HG03066 (cell line): Measurements from ENCODE around the gene LPAR1.
"Not testable (repeated sequence)": the region's sequence is repeated elsewhere in the genome, so short reads cannot be mapped to it uniquely, and the experiment has no call there.

Experiments
- ATAC-seq: cut with Tn5 transposase; IDR thresholded peaks from one replicate; pipeline ENCODE4 v1.9.1; 2021; ENCODE audit warnings: low read depth; ENCODE audit not compliant: unreplicated experiment

The LPAR1 gene

DNA sequence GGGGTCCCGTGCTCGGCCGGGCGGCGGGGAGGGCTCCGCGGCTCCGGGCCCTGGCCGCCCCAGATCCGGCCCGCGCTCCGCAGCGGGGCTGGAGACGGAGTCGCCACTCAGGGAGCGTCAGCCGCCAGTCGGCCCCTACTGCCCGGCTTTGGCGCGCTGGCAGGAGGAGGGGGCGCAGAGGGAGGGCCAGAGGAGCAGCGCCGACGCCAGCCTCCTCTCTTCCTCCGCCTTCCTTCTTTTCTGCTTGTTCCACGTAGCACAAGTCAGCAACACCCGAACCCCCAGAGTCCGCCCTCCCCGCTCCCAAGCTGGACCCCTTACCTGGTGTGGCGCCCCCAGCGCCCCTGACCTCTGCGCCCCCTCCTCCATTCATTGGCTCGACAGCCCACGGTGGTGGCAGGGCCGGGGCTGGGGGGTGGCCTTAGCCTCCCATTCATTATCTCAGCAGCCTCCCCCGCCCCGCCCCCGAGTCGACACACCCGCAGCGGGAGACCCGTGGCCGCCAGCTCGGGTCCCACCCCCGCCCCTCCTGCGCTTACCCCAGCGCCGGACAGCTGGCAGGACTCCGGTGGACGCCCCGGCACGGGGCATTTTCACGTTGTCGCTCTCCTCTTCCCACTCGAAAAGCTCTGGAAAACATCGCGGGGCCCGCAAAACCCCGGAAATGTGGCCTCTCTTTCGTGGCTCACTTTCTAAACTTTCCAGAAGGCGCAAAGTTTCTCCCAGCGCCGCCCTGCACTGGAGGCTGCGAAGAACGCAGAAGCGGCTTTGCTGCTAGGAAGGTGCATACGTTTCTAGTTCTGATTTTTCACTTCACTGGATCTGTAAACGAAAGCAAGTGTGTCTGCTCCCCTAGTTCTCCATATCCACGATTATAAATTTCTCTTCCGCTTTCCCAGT, at the start of gene LPAR1:
Gene LPAR1, minus strand, starts transcription at position 140 of the 900 bp plus-strand sequence. CDS start 66,353 bp downstream, outside the sequence.
- no peak for ATAC-seq

DNA sequence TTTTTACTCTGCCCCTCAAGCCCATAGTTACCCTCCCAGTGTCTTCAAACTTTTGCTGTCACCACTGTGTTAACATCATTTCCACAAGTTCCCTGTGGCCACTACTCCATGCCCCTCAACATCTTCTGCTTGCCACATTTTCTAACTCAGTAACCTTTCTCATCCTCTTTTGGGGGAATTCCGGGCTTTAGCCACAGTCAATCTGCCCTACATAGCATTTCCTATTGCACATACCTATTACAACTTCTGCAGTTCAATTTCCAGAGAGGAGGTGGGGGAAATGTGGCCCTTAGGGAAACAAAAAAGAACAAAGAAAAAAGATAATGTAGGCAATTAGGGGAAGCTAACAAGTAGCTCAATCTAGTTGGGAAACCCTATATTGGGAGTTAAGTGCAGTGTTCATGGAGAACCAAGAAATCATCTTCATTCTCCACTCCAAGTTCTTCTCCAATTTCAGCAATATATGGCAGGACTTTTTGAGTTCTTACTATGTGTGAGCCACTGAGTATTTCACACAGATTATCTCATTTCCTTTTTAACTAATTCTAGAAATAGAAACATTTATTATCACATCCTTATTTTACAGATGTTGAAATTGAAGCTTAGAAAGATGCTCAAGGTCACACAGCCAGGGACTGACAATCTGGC, 40.2 kb upstream of the LPAR1 start:
- no peak for ATAC-seq

DNA sequence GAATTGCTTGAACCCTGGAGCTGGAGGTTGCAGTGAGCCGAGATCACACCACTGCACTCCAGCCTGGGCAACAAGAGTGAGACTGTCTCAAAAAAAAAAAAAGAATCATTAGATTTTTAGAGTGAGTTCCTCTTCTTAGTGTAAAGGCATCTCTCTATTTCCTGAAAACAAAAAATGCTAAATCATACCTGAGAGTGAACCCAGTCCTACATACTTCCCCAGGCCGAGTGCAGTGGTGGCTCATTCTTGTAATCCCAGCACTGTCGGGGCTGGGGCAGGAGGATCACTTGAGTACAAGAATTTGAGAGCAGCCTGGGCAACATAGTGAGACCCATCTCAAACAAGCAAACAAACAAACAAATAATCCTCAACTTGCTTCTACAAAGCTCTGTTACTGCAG, 38.2 kb upstream of the LPAR1 start:
- no peak for ATAC-seq

- ATAC-seq = no peak
Observed at GRCh38 chr9:111076042-111076441, 37.8 kb upstream of the LPAR1 start.

DNA sequence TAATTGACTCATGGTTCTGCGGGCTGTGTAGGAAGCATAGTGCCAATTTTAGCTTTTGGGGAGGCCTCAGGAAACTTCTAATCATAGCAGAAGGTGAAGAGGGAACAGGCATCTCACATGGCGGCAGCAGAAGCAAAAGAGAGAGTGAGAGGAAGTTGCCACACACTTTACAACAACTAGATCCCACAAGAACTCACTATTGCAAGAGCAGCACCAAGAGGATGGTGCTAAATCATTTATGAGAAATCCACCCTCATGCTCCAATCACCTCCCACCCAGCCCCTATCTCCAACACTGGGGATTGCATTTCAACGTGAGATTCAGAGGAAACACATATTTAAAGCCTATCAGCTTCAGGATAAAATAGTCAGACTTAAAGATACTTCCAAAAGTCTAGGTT, 36.1 kb upstream of the LPAR1 start:
- no peak for ATAC-seq

DNA sequence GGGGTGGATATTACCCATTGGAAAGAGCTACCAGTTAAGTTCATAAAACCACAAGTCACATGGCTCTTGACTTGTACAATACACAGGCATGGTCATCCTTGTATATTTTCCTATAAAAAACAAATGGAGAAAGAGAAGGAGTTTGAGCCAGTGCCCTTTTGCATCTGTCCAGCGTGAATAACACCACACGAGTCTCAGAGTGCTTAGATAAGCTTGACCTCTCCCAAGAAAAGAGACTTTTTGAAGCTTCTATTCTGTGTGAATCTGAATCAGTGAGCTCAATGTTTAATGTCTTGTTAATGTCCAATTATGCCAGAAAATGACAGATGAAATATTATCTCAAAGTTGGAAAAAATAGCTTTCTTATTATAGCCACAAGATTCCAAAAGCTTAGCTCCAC, 30.9 kb upstream of the LPAR1 start:
- ATAC-seq = no peak

DNA sequence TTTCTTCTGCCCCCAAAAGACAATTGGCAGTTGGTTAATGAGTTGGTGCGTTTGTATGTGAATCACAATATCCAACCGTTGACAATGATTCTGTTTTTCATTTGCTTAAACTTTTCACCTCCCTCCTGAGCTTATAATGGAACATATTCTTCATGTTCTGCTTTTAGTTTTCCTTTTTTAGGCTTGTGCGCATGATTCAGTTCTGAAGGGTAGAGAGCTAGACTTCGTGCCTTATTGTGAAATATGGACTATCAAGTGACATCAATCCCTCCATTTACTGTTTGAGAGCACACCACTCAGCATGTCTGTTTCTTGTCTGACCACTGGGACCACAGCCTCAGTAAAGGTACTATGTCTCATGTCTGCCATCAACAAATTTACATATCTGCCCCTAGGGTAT, 30.5 kb upstream of the LPAR1 start:
- ATAC-seq = no peak

DNA sequence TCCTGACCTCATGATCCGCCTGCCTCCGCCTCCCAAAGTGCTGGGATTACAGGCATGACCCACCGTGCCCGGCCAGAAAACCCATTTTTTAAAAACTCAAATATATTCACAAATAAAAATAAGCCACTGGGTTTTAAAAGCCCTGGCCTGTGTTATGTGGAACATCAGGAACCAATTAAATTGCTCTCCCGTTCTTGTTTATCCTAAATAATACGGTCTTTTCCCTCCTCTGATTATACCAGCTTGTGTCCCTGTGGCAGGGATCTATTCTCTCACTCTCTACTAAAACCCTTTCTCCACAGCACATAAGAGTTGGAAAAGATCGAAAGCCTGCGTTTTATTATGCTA, 30.1 kb upstream of the LPAR1 start:
- ATAC-seq = no peak

DNA sequence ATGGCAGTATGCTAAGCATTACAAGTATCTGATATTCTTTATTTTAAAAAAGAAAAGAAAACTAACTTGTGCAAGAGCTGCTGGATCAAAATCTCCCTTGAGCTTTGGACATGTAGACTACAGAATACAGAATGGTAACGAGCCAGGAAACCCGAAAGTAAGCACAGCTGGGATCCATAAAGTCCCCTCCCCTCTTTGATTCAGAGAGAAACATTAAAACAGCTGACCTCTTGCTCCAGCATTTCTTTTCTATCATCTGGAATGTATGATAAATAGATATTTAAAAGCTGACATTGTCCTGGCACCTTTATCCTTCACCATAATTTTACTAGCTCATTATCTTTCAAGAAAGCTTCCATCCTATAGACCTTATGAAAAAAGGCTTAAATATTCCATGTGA, 28.2 kb upstream of the LPAR1 start:
- no peak for ATAC-seq

DNA sequence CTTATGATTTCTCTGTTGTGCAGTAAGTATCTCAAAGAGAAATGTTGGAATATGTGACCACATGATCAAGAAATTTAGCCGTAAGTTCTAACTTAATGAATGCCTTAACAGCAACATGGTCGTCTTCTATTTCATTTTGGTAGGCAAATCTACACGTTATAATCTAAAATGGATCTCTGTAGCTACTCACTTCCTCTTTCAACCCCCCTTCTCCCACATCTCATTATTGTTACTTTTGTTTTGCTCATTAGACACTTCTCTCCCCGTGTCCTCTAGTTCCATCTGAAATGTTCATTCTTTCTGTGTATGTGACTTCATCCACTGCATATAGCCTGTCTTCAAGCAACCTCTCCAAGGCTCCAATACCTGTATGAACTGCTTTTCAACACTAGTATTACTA, 27.1 kb upstream of the LPAR1 start:
- no peak for ATAC-seq

GRCh38 chr9:111064160-111064837, 26.0 kb upstream of the LPAR1 start:
- ATAC-seq = no peak

- ATAC-seq = no peak
Observed at GRCh38 chr9:111063332-111063731, 25.1 kb upstream of the LPAR1 start.

DNA sequence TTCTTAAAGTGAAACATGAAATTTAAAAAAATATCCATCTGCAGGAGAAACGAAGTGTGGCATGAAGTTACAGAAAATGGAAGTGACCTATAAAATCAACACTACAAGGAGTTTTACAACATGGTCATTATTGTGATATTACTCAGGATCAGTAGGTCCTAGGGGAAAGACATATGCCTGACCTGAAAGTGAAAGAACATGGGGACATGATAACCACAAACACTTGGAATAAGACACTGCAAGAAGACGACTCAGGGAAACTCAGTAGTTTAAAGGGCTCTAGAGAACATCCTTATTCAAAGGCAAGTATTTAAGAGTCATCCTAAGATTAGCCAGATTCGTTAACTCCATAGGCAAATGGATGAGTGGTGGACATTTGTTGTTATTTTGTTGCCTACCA, 19.9 kb upstream of the LPAR1 start:
- ATAC-seq = no peak

DNA sequence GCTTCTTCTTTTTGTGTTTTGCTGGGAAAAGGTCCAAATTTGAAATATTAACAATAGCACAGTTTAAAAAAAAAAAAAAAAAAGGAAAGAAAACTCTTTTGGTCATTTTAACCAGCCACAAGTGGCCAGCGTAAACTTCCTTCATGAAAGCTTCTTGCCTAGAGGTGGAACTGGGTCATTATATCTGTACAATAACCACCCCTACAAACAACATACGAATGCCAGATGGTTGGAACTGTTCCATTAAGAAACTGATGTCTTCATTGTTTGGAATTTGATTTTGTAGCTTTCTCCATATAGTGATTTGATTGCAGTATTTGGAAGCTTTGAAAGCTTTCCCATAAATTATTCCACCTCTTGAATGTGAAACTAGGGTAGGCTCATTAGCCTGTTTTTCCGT, 18.3 kb upstream of the LPAR1 start:
- no peak for ATAC-seq

DNA sequence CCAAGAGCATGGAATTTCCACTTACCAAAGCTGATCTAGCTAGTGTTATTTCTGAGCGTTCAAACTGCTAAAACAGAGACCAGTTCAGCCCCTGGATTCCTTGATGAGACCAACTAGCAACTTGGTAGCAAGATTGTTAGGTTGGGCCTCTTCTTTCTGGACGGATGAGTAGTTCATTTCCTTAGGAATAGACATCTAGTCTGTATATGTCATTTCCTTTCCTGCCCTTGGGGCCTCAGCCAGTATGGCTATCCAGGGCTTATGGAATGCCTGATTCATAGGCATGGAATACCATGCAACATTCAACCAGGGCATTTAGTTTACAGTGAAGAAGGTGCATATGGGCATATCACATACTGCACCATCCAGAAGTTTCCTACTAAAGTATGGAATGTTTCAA, 14.5 kb upstream of the LPAR1 start:
- ATAC-seq = no peak

DNA sequence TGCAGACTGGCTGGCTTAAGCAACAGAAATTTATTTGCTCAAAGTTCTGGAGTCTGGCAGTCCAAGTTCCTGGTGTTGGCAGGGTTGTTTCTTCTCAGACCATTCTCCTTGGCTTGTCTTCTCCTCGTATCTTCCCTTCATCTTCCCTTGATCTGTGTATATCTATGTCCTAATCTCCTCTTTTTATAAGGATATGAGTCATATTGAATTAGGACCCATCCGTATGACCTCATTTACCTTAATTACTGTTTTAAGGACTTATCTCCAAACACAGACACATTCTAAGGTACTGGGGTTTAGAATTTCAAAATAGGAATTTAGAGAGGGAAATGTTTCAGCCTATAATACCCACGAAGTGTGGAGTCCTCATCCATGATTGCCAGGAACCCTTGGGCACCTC, 13.1 kb upstream of the LPAR1 start:
- no peak for ATAC-seq

- ATAC-seq = no peak
Observed at GRCh38 chr9:111050819-111051218, 12.5 kb upstream of the LPAR1 start.

GRCh38 chr9:111047287-111047686, 9.0 kb upstream of the LPAR1 start:
- not testable (repeated sequence) for ATAC-seq

GRCh38 chr9:111041902-111042301, 3.6 kb upstream of the LPAR1 start:
- no peak for ATAC-seq

GRCh38 chr9:111040494-111040893, 2.2 kb upstream of the LPAR1 start:
- ATAC-seq = no peak

GRCh38 chr9:111039231-111039906, 1.1 kb upstream of the LPAR1 start:
- no peak for ATAC-seq
